Diencephalon (tissue), 1 donor: Measurements from ENCODE around the gene TCF12. TPM values are rescaled to one million over a fixed set of nuclear protein-coding genes. Genes with fewer than 3 reads are reported as not detected.

ENCODE experiments used
- small RNA-seq: library from RNA; depleted of rRNA; stranded (forward); fragments of <200 nt; gene quantifications from one replicate; pipeline ENCODE3, GENCODE V24; 2014
- total RNA-seq: library from RNA; depleted of rRNA; stranded (reverse); fragments of >200 nt; gene quantifications from one replicate; pipeline ENCODE4 v1.2.3, GENCODE V29; 2014

The TCF12 gene
- total RNA-seq: 125 TPM

DNA sequence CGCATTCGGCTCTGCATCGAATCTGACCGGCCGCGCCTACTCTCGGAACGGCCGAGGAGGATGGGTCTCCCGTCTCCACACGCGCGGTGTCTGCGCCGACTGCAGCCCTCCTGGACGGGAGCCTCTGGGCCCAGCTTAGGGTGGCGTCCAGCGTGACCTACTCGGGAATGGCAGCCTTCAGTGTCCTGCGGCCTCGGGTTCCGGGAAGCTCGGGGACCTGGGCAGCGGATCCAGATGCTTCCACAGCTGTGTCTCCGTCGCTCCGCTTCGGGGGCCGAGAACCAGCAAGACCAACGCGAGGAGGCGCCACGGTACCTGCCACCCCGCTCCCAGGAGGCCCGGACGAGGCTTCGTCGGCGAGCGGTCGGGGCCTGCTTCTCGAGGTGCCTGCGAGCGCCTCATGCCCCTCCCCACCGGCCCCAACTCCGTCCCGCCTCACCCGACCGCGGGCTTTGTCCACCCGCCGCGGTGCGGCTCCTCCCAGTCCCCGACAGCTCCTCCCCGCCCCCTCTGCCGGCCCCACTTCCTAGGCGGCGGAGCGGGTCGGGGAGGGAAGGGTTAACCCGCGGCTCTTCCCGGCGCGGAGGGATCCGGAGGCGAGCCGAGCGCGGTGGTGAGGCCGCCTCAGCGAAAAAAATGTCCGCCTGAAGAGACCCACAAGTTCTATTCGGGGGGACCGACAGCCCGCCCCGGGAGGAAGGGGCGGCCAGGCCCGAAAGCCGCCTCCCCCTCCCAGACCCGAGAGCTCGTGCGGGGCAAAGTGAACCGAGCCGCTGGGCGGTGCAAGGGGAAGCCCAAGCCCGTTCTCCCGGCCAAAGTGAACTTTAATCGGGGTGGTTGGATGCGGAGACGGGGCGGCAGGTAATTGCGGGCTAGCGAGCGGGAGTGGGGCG is at the start of gene TCF12:
Gene TCF12, plus strand, starts transcription at position 599 of the 893 bp plus-strand sequence. CDS start 1,270 bp downstream, outside the sequence.

Small RNAs within 50 kb of the gene (small RNA-seq; reads per million reads assigned to genes)
- not detected for gene RF01210

Other genes starting within 250 kb of the TCF12 start
- 96.2 TPM for gene ZNF280D, start 185.1 kb upstream of the TCF12 start, total RNA-seq